GM18498 (cell line): ENCODE data around the gene EDIL3.
"Not testable (repeated sequence)": the region's sequence is repeated elsewhere in the genome, so short reads cannot be mapped to it uniquely, and the experiment has no call there.

Experiments
- ATAC-seq: cut with Tn5 transposase; IDR thresholded peaks from one replicate; pipeline ENCODE4 v1.9.1; 2021; ENCODE audit warnings: mild to moderate bottlenecking, moderate library complexity; ENCODE audit not compliant: unreplicated experiment

Gene EDIL3

DNA sequence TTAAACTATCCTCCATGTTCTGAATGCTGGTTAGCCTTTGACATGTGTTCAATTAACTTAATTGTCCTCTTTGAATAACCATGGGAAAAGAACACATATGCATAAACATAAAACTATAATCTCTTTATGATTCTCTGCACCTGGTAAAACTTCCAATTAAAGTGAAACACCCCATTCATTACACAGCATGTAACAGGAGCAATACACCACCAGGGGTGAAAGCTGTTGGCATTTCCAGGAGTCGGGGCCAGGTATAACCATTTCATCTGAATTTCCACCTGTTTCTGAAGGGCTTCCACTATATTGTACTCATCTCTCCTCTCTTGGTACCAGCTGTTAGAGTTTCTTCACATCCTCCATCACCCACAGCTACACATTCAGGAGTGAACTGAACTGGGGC, 303.8 kb downstream of the EDIL3 start:
- no peak for ATAC-seq

GRCh38 chr5:84072339-84072738, 312.3 kb downstream of the EDIL3 start:
- no peak for ATAC-seq

- no peak for ATAC-seq
Observed at GRCh38 chr5:84069608-84070179, 315.0 kb downstream of the EDIL3 start.

DNA sequence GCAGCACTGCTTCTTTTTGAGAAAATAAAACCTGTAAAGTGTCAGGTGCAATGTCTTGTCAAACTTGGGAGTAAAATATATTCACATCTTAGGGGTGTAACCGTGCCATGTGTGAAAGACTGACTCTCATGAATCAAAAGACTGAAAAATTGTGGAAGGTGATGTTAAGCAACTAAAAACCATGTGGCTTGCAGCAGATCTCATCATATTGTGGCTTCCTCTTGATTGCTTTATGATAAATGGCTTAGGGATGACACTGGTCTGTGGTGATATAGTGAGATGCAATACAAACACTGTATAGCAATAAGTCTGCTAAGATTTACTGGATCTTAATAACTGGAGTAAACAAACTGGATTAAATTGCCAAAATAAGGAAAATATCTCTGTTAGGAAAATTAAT, 321.6 kb downstream of the EDIL3 start:
- no peak for ATAC-seq

DNA sequence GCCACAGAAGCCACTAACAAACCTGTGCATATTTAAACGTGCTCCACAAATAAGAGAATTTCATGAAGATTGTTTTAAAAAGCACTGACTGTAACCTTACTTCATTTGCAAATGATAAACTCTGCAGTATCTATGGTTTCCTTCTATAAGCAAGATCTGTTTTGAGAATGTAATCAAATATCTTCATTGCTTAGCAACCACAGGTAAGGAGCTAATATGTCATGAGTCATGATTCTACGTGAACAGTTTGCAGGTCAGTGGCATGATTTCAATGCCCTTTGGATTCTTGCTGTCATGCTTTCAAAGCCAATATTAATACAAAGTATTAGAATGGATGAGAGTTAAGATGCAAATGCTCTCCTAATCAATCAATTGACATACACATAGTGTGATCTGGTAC, 325.0 kb downstream of the EDIL3 start:
- ATAC-seq: no peak

- ATAC-seq: no peak
Observed at GRCh38 chr5:84058561-84058960, 326.1 kb downstream of the EDIL3 start.

GRCh38 chr5:84057211-84057610, 327.5 kb downstream of the EDIL3 start:
- ATAC-seq: no peak

GRCh38 chr5:84045964-84046363, 338.7 kb downstream of the EDIL3 start:
- no peak for ATAC-seq

GRCh38 chr5:84036842-84037241, 347.8 kb downstream of the EDIL3 start:
- no peak for ATAC-seq

DNA sequence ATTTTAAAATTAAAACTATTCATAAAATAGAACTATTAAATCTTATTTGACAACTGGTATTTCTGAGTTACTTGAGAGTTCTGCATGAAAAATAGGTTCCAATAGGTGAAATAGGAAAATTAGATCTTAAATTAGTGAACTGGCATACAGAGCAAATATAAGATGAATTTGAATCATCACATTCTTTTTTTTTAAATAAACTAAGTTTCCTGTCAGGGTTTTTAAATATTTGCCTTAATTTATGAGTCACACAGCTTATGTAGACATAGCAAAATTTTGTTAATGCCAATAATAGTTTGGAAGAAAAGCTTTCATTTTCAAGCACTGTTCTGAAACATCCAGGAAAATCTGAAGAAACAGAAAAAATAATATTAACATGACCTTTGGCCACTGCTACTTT, 352.4 kb downstream of the EDIL3 start:
- ATAC-seq: no peak

- no peak for ATAC-seq
Observed at GRCh38 chr5:84028093-84028492, 356.6 kb downstream of the EDIL3 start.

DNA sequence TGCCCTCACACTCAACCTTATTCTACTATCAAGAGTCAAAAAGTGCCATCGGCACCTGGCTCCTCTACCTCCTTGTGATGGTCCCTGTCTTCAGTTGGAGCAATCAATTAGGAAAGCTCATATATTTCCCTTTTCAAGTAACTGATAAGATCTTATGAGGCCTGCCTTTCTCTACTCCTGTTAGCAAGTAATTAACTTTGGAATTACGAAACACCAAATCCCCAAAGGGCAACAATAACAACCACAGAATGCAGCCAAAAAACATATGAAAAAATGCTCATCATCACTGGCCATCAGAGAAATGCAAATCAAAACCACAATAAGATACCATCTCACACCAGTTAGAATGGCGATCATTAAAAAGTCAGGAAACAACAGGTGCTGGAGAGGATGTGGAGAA, 366.2 kb downstream of the EDIL3 start:
- ATAC-seq: not testable (repeated sequence)

- no peak for ATAC-seq
Observed at GRCh38 chr5:84017523-84018172, 367.0 kb downstream of the EDIL3 start.

GRCh38 chr5:84016085-84016484, 368.6 kb downstream of the EDIL3 start:
- no peak for ATAC-seq

GRCh38 chr5:84014966-84015365, 369.7 kb downstream of the EDIL3 start:
- ATAC-seq: no peak

DNA sequence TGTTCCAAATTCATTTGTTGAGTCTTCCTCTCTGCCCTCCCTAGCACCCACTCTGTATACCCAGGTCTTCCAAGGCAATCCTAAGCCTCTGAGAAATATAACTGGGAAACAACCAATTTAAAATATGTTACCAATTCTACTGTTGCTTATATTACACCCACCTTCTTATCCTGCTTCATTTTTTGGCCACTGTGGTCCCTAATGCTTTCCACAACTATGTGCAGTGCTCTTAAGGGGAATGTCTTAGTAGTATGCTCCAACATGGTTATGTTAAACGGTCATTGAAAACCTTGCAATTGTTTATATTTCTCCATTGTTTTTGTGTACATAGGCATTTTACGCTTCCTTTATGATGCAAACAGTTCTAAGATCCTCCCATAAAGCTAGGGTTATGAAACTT, 390.9 kb downstream of the EDIL3 start:
- no peak for ATAC-seq

DNA sequence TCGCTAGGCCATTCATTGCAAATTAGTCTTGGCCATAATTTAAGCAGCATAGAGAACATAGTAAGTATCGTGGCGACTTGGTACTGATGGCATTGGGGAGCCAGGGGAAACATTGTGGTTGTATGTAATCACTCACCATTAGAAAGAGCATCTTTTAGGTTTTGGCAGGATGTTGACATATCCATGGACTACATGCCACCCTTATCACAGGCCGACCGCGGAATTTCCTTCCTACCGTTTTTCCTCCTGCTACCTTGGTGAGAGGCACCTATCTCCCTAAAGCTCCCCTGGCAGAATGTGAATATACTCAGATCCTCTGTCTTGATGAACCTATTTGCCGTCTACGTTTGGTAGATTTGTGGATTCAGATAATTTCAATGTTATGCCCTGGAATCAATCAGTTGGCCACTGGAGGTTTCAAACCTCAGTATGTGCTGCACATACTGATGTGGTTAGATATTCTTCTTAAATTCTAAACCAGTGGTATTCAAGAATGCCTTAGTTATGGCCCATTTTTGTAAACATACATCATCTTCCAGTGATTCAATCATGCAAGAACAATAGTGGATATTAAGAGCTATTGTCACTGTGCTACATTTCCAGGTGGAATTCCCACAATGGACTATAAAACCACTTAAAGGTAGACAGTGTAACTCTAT, 393.0 kb downstream of the EDIL3 start:
- no peak for ATAC-seq

DNA sequence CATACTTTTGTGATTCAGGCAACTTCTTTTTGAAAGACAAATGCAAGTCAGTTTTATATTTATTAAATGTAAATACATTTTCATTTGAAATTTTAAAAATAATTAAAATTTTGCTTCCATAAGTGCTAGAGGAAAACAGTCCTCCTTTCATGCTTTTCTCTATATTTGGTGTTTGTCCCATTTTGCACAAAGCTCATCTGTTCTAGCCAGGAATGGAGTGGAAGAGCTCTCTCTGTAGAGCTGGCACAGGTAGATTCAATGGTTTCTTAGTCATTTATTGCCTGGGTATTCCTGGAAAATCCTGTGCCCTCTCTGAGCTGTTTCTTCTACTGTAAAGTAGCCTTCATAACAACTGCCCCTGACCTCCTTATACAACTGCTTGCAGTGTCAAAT, 396.4 kb downstream of the EDIL3 start:
- no peak for ATAC-seq

DNA sequence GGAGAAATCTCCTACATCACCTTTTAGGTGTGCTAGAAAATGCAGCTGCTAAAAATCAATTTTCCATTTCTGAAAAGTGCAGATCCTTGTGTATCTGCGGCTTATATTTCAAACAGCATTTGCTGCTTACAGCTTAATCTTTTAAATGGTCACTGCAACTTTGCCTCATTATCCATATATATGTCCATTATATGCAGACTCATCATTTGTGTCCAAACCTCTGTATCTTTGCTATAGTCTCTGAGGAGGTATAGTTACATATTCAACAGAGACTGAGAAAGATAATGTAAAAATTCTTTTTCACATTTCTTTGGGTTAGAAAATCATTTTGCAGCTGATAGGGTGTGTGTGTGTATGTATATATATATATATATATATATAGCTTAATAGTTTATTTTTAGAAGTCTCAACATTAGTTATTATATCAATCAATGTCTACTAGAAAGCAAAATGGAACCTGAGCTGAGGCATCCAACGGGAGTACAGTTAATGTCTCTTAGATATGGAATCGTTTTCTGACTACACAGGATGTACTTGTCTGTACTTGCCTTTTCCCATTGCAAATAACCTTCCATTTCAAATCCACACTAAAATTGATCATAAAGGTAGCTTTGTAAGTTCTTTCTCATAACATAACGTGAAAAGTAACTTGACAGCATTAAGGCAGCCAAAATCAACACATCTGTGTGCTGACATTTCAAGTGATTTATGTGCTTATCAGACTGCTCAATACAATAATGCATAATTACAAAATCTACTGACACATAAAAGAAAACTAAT, 397.0 kb downstream of the EDIL3 start:
- ATAC-seq: no peak

- ATAC-seq: no peak
Observed at GRCh38 chr5:83983852-83984251, 400.8 kb downstream of the EDIL3 start.

DNA sequence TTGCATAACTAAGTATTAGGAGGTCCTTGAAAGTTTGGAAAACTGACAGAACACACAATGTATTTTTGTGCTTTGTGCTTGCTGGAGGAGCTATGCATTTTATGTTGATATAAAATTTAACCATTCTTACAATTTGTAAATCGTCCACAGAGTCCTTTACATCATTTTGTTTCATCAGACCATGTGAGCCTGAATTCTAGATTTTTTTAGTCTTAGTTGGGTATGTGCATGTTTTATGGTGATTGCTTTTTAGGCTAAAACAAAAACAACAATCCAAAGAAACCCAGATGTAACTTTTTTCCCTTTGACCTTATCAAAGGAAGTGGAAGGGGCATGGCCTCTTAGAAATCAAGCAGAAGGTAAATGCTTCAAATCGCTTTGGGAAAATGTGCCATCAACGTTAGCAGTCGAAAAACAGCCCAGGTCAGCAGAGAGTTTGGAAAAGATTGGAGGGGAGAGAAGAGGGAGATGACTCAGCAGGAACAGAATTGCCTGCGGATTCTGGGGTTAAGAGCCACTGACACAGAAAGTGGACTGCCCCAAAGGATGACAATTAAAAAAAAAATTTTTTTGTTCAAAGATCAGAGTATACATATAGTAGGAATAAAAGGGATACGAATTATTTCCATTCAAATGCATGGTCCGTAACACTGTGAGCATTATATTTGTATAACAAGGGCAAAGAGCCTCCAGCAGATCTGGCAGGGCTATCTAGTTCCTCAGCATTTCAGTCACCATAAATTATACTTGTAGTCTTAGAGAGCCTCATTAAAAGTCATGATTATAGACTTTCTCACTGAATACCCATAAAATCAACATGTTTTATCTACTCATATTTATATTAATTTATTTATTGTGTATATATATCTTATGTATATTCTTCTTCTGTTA, 410.5 kb downstream of the EDIL3 start:
- ATAC-seq: no peak
